ENCODE results near the gene ABI2. TPM values are rescaled to one million over a fixed set of nuclear protein-coding genes. Genes with fewer than 3 reads are reported as not detected.

Gene ABI2
- total and polyA plus RNA-seq, 2 of the 4 experiments (the other 2 are of a cell fraction): 35.7 to 54.0 TPM

DNA sequence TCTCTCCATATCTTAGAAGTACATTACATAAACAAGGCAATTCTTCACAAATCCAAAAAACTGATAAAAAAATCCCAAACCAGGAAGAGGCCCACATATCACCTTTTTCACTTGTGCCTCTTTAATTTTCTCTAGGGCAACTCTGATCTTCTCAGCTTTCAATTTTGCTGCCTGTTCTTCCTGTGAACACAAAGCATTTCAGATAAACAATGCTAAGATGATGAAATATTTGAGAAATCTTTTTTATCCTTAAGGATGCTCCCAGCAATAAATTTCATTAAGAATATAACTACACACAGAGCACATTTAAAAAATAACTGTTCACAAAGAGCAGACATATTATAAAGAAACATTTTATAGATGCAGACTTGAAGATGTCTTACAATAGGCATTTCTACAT, 133.6 kb downstream of the ABI2 start:
- H3K9me3 ChIP-seq (ENCODE audit: control insufficient read depth, insufficient read depth, low read length): no peaks in the 10 kb centered on the region
- H2BK20ac ChIP-seq (ENCODE audit: low read depth, low read length): no peak overlapping the region
- peak; percentile 27 for DNase-seq
- H2BK5ac ChIP-seq (ENCODE audit: low read depth, low read length, poor library complexity, severe bottlenecking): no peak overlapping the region
- no peak overlapping the region for H3K4me3 ChIP-seq (ENCODE audit: insufficient read depth, low read depth, low read length)
- no peak overlapping the region for H4K5ac ChIP-seq (ENCODE audit: low read depth, low read length)
- POLR2A ChIA-PET (ENCODE audit: unreplicated experiment): no interaction called here
- peaks cover 7 to 15% of the 10 kb centered on the region in 2 experiments; a peak in 3 of 4 replicates for H3K79me1 ChIP-seq (ENCODE audit: low read depth in 1 of 2, low read length in 2 of 2)
- no peaks in the 10 kb centered on the region for H4K20me1 ChIP-seq (ENCODE audit: insufficient read depth, low read length)
- no peak for ATAC-seq (ENCODE audit: low read depth)
- no peak overlapping the region for H3K9ac ChIP-seq (ENCODE audit: low read depth, low read length)
- intact Hi-C loops (cut with micrococcal nuclease): no loop called here
- H2BK15ac ChIP-seq (ENCODE audit: low read depth, low read length): no peak overlapping the region
- no peak overlapping the region for H2AFZ ChIP-seq (replicated peaks; ENCODE audit: low read length, poor library complexity)
- H4K8ac ChIP-seq (ENCODE audit: low read depth in 2 of 2, low read length in 2 of 2): no peak overlapping the region; a peak in 1 of 4 replicates
- H3K27me3 ChIP-seq (ENCODE audit: control insufficient read depth, insufficient read depth, low read length): no peaks in the 10 kb centered on the region
- no peak overlapping the region for H2AK9ac ChIP-seq (replicated peaks; ENCODE audit: low read depth, low read length, poor library complexity)
- no peak overlapping the region for H3K18ac ChIP-seq (ENCODE audit: low read depth, low read length)
- no peak overlapping the region for H2BK120ac ChIP-seq (ENCODE audit: low read depth, low read length)
- H2AK5ac ChIP-seq (ENCODE audit: low read depth, low read length): no peak overlapping the region
- H3K4me2 ChIP-seq (ENCODE audit: low read depth, low read length): no peak overlapping the region
- no peak overlapping the region for H3K4ac ChIP-seq (ENCODE audit: low read depth, low read length)
- TF ChIP-seq MAZ (IDR thresholded peaks at IDR 0.05; ENCODE audit: borderline replicate concordance, low read depth, low read length) (no peak), CEBPB (IDR thresholded peaks at IDR 0.05; ENCODE audit: low read depth, low read length) (peak; percentile 50)
- H3K23ac ChIP-seq (ENCODE audit: low read depth, low read length): no peak overlapping the region
- H3K9me1 ChIP-seq (ENCODE audit: insufficient read depth, low read length): peaks cover 3% of the 10 kb centered on the region; the same call in 1 of the 2 replicates
- H3K4me1 ChIP-seq (ENCODE audit: control insufficient read depth, insufficient read depth, low read length): no peaks in the 10 kb centered on the region
- no peak overlapping the region for H3K14ac ChIP-seq (replicated peaks; ENCODE audit: low read depth, low read length)
- peaks cover 15% of the 10 kb centered on the region for H3K36me3 ChIP-seq (ENCODE audit: control insufficient read depth, insufficient read depth, low read length)
- in situ Hi-C loops (cut with MboI; ENCODE audit: low sequenced_read_pairs): no loop called here
- no peak overlapping the region for H4K91ac ChIP-seq (ENCODE audit: insufficient read depth, low read depth, low read length)
- no TSS peak for BruUV-seq (replicated peaks)
- dilution Hi-C loops (cut with HindIII; ENCODE audit: low sequenced_read_pairs, unreplicated experiment): no loop called here
- H3K27ac ChIP-seq (ENCODE audit: insufficient read depth, low read length): no peak overlapping the region
- CTCF ChIA-PET: no interaction called here
- no peak overlapping the region for H3K56ac ChIP-seq (ENCODE audit: extremely low read depth, insufficient read depth, low read length)
